Measurements from ENCODE around the gene KLF3.

GRCh38 chr4:38665551-38666411 lies 1.8 kb downstream of the KLF3 start:
- TF ChIP-seq, protein P1, sequence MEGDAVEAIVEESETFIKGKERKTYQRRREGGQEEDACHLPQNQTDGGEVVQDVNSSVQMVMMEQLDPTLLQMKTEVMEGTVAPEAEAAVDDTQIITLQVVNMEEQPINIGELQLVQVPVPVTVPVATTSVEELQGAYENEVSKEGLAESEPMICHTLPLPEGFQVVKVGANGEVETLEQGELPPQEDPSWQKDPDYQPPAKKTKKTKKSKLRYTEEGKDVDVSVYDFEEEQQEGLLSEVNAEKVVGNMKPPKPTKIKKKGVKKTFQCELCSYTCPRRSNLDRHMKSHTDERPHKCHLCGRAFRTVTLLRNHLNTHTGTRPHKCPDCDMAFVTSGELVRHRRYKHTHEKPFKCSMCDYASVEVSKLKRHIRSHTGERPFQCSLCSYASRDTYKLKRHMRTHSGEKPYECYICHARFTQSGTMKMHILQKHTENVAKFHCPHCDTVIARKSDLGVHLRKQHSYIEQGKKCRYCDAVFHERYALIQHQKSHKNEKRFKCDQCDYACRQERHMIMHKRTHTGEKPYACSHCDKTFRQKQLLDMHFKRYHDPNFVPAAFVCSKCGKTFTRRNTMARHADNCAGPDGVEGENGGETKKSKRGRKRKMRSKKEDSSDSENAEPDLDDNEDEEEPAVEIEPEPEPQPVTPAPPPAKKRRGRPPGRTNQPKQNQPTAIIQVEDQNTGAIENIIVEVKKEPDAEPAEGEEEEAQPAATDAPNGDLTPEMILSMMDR (IDR thresholded peaks at IDR 0.05; ENCODE audit: insufficient read depth, low read depth, low read length), result no peak
- no peak for TF ChIP-seq EZH2 (IDR thresholded peaks at IDR 0.05; ENCODE audit: insufficient read depth, low read length)

Data from astrocyte (in vitro differentiated cells and primary cell).